Measurements from ENCODE around the gene TIMP3.

Gene TIMP3

GRCh38 chr22:32888976-32889375 lies 87.5 kb downstream of the TIMP3 start:
- no peak for FAIRE-seq

GRCh38 chr22:32896891-32897290 lies 95.4 kb downstream of the TIMP3 start:
- no peak for FAIRE-seq

GRCh38 chr22:32897400-32897799 lies 95.9 kb downstream of the TIMP3 start:
- FAIRE-seq, result no peak

- no peak for FAIRE-seq
These were observed 99.6 kb downstream of the TIMP3 start for GRCh38 chr22:32900886-32901635.

- FAIRE-seq, result no peak
These were observed 100.4 kb downstream of the TIMP3 start for GRCh38 chr22:32901925-32902324.

GRCh38 chr22:32903507-32903906 lies 102.0 kb downstream of the TIMP3 start:
- FAIRE-seq, result no peak

- no peak for FAIRE-seq
These were observed 102.5 kb downstream of the TIMP3 start for GRCh38 chr22:32904044-32904443.

- FAIRE-seq, result no peak
These were observed 103.9 kb downstream of the TIMP3 start for GRCh38 chr22:32905400-32905799.

GRCh38 chr22:32909581-32910428 lies 108.3 kb downstream of the TIMP3 start:
- no peak for FAIRE-seq

GRCh38 chr22:32910429-32910772 lies 108.9 kb downstream of the TIMP3 start:
- FAIRE-seq, result no peak

GRCh38 chr22:32911503-32911902 lies 110.0 kb downstream of the TIMP3 start:
- FAIRE-seq, result no peak
